Measurements from ENCODE around the gene LPAR3. TPM values are rescaled to one million over a fixed set of nuclear protein-coding genes. Genes with fewer than 3 reads are reported as not detected.
"Not testable (repeated sequence)": the region's sequence is repeated elsewhere in the genome, so short reads cannot be mapped to it uniquely, and the experiment has no call there.

Gene LPAR3
- total RNA-seq, 1 donor from 2014 or later: under 0.01 TPM

GRCh38 chr1:84907095-84907827 lies 14.3 kb upstream of the LPAR3 start:
- no peak for DNase-seq (ENCODE audit: low read depth in 2 of 2)

- not testable (repeated sequence) for DNase-seq (ENCODE audit: low read depth in 2 of 2)
Observed at GRCh38 chr1:84902727-84903126, 9.7 kb upstream of the LPAR3 start.

- no peak for DNase-seq (ENCODE audit: low read depth in 2 of 2)
Observed at GRCh38 chr1:84899969-84900368, 7.0 kb upstream of the LPAR3 start.

GRCh38 chr1:84896279-84896678 lies 3.3 kb upstream of the LPAR3 start:
- no peak for DNase-seq (ENCODE audit: low read depth in 2 of 2)

GRCh38 chr1:84890566-84890965 lies 2.4 kb downstream of the LPAR3 start:
- DNase-seq (ENCODE audit: low read depth in 2 of 2): no peak

GRCh38 chr1:84889437-84889836 lies 3.6 kb downstream of the LPAR3 start:
- no peak for DNase-seq (ENCODE audit: low read depth in 2 of 2)

GRCh38 chr1:84888753-84889152 lies 4.3 kb downstream of the LPAR3 start:
- DNase-seq (ENCODE audit: low read depth in 2 of 2): no peak

GRCh38 chr1:84887261-84887934 lies 5.6 kb downstream of the LPAR3 start:
- DNase-seq (ENCODE audit: low read depth in 2 of 2): no peak

GRCh38 chr1:84885469-84885868 lies 7.5 kb downstream of the LPAR3 start:
- DNase-seq (ENCODE audit: low read depth in 2 of 2): no peak

- no peak for DNase-seq (ENCODE audit: low read depth in 2 of 2)
Observed at GRCh38 chr1:84884671-84885389, 8.2 kb downstream of the LPAR3 start.

- DNase-seq (ENCODE audit: low read depth in 2 of 2): no peak
Observed at GRCh38 chr1:84883286-84883685, 9.7 kb downstream of the LPAR3 start.

GRCh38 chr1:84877592-84877991 lies 15.4 kb downstream of the LPAR3 start:
- DNase-seq (ENCODE audit: low read depth in 2 of 2): no peak

GRCh38 chr1:84876353-84876752 lies 16.7 kb downstream of the LPAR3 start:
- DNase-seq (ENCODE audit: low read depth in 2 of 2): no peak

GRCh38 chr1:84873366-84873765 lies 19.6 kb downstream of the LPAR3 start:
- DNase-seq (ENCODE audit: low read depth in 2 of 2): no peak

GRCh38 chr1:84872696-84873355 lies 20.2 kb downstream of the LPAR3 start:
- no peak for DNase-seq (ENCODE audit: low read depth in 2 of 2)

- DNase-seq (ENCODE audit: low read depth in 2 of 2): no peak
Observed at GRCh38 chr1:84871181-84871580, 21.8 kb downstream of the LPAR3 start.

GRCh38 chr1:84870591-84870990 lies 22.4 kb downstream of the LPAR3 start:
- no peak for DNase-seq (ENCODE audit: low read depth in 2 of 2)

- no peak for DNase-seq (ENCODE audit: low read depth in 2 of 2)
Observed at GRCh38 chr1:84869720-84870119, 23.3 kb downstream of the LPAR3 start.

- DNase-seq (ENCODE audit: low read depth in 2 of 2): no peak
Observed at GRCh38 chr1:84862810-84863251, 30.2 kb downstream of the LPAR3 start.

GRCh38 chr1:84861988-84862644 lies 30.9 kb downstream of the LPAR3 start:
- DNase-seq (ENCODE audit: low read depth in 2 of 2): no peak

- no peak for DNase-seq (ENCODE audit: low read depth in 2 of 2)
Observed at GRCh38 chr1:84861516-84861915, 31.5 kb downstream of the LPAR3 start.
